Neural progenitor cell (in vitro differentiated cells): ENCODE results near the gene MED28. TPM values are rescaled to one million over a fixed set of nuclear protein-coding genes. Genes with fewer than 3 reads are reported as not detected.

ENCODE experiments used
- DNase-seq: peaks from one replicate; pipeline ENCODE4 v3.0.0-alpha.2; 2016; ENCODE audit warnings: low spot score
- H2AFZ ChIP-seq: fragments of 200-600 bp; sonication (generic); replicated peaks from 2 replicates; pipeline ENCODE4 v1.6.1; 2016; ENCODE audit warnings: antibody characterized with exemption
- H3F3A ChIP-seq: fragments of 200-600 bp; sonication (generic); 2 replicates; pipeline ENCODE4 v1.6.1; 2016; ENCODE audit warnings: antibody characterized with exemption, low read depth
- H3K27ac ChIP-seq: fragments of 200-600 bp; sonication (generic); 2 replicates; pipeline ENCODE4 v1.5.1; 2016; ENCODE audit warnings: mild to moderate bottlenecking
- H3K27me3 ChIP-seq: fragments of 200-600 bp; sonication (generic); 2 replicates; pipeline ENCODE4 v1.6.1; 2016; ENCODE audit warnings: mild to moderate bottlenecking, moderate library complexity
- H3K36me3 ChIP-seq: fragments of 200-600 bp; sonication (generic); 2 replicates; pipeline ENCODE4 v1.5.1; 2016
- H3K4me1 ChIP-seq: fragments of 200-600 bp; sonication (generic); 2 replicates; pipeline ENCODE4 v1.6.1; 2016; ENCODE audit warnings: mixed run types
- H3K4me2 ChIP-seq: fragments of 200-600 bp; sonication (generic); 2 replicates; pipeline ENCODE4 v1.6.1; 2016
- H3K4me3 ChIP-seq: fragments of 200-600 bp; sonication (generic); 2 replicates; pipeline ENCODE4 v1.5.1; 2016
- H3K79me2 ChIP-seq: fragments of 200-600 bp; sonication (generic); 2 replicates; pipeline ENCODE4 v1.6.1; 2016; ENCODE audit warnings: low read depth
- H3K9ac ChIP-seq: fragments of 200-600 bp; sonication (generic); 2 replicates; pipeline ENCODE4 v1.6.1; 2016
- H3K9me3 ChIP-seq: fragments of 200-600 bp; sonication (generic); 2 replicates; pipeline ENCODE4 v1.5.1; 2016; ENCODE audit warnings: low read depth
- H4K20me1 ChIP-seq: fragments of 200-600 bp; sonication (generic); 2 replicates; pipeline ENCODE4 v1.6.1; 2016; ENCODE audit warnings: low read depth
- H3K27ac Mint-ChIP-seq: 3 replicates; pipeline ENCODE4 v1.8.0; 2021; ENCODE audit warnings: mixed read lengths
- H3K27me3 Mint-ChIP-seq: 2 replicates; pipeline ENCODE4 v1.8.0; 2022; ENCODE audit warnings: low read depth, mild to moderate bottlenecking, inconsistent platforms, moderate library complexity, mixed read lengths; ENCODE audit not compliant: insufficient read depth
- H3K36me3 Mint-ChIP-seq: 3 replicates; pipeline ENCODE4 v1.8.0; 2021; ENCODE audit warnings: mixed read lengths
- H3K4me1 Mint-ChIP-seq: 3 replicates; pipeline ENCODE4 v1.8.0; 2021; ENCODE audit warnings: mixed read lengths
- H3K4me3 Mint-ChIP-seq: 3 replicates; pipeline ENCODE4 v1.8.0; 2021; ENCODE audit warnings: mild to moderate bottlenecking, moderate library complexity, mixed read lengths
- H3K9me3 Mint-ChIP-seq: 3 replicates; pipeline ENCODE4 v1.8.0; 2020; ENCODE audit warnings: mixed read lengths
- CTCF ChIP-seq: fragments of 200-600 bp; sonication (generic); IDR thresholded peaks from 2 replicates; pipeline ENCODE4 v1.5.1; 2017; ENCODE audit warnings: antibody characterized with exemption, mild to moderate bottlenecking
- EZH2 ChIP-seq: fragments of 200-600 bp; sonication (generic); IDR thresholded peaks from 2 replicates; pipeline ENCODE4 v1.6.1; 2017; ENCODE audit warnings: antibody characterized with exemption, mild to moderate bottlenecking, moderate library complexity
- EZH2phosphoT487 ChIP-seq: fragments of 200-600 bp; sonication (generic); IDR thresholded peaks from 2 replicates; pipeline ENCODE4 v1.6.1; 2017; ENCODE audit warnings: antibody characterized with exemption
- total RNA-seq: library from RNA; depleted of rRNA; stranded (reverse); fragments of >200 nt; gene quantifications from 2 replicates; pipeline ENCODE4 v1.2.3, GENCODE V29; 2015; ENCODE audit warnings: low replicate concordance

The MED28 gene
- total RNA-seq, 1 donor from 2014 or later, result 45.8 TPM

DNA sequence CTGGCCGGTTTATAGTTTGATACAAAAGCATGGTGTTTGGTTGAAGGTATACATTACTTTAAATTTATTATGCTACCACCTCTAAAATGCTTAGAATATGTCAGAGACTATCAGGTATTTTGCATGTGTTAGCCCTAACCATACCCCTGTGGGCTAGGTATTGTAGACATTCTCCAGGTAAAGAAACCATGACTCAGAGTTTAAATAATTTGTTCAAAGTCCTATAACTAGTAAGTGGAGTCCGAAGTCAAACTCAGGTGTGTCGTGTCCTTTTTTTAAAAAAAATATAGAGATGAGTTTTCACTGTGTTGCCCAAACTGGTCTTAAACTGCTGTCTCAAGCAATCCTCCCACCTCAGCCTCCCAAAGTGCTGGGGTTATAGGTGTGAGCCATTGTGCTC, 25.1 kb upstream of the MED28 start:
- no peak for TF ChIP-seq EZH2
- TF ChIP-seq CTCF, result no peak
- no peak for TF ChIP-seq EZH2phosphoT487
- Histone ChIP-seq H3K27me3 (no peaks in the 10 kb centered on the region), H4K20me1 (no peaks in the 10 kb centered on the region), H3K4me3 (no peak overlapping the region), H3K9me3 (no peaks in the 10 kb centered on the region), H3K4me1 (no peaks in the 10 kb centered on the region), H3K27ac (no peak overlapping the region), H3K4me2 (no peak overlapping the region), H2AFZ (no peak overlapping the region), H3F3A (no peaks in the 10 kb centered on the region), H3K9ac (no peak overlapping the region), H3K79me2 (no peaks in the 10 kb centered on the region), H3K36me3 (peaks cover 9% of the 10 kb centered on the region)
- H3K27me3 Mint-ChIP-seq, result no peaks in the 10 kb centered on the region
- H3K9me3 Mint-ChIP-seq, result no peaks in the 10 kb centered on the region
- no peaks in the 10 kb centered on the region for H3K4me1 Mint-ChIP-seq
- H3K36me3 Mint-ChIP-seq, result peaks cover 17% of the 10 kb centered on the region
- H3K4me3 Mint-ChIP-seq, result no peak overlapping the region
- H3K27ac Mint-ChIP-seq, result no peak overlapping the region
- no peak for DNase-seq

- Mint-ChIP-seq H3K27me3 (no peaks in the 10 kb centered on the region), H3K9me3 (no peaks in the 10 kb centered on the region), H3K27ac (no peak overlapping the region), H3K36me3 (peaks cover 12% of the 10 kb centered on the region), H3K4me1 (no peaks in the 10 kb centered on the region), H3K4me3 (no peak overlapping the region)
- Histone ChIP-seq H3K36me3 (no peaks in the 10 kb centered on the region), H2AFZ (no peak overlapping the region), H3K27ac (no peak overlapping the region), H3K4me2 (no peak overlapping the region), H3K4me1 (no peaks in the 10 kb centered on the region), H3K9ac (no peak overlapping the region), H3K79me2 (no peaks in the 10 kb centered on the region), H3K4me3 (no peak overlapping the region), H4K20me1 (no peaks in the 10 kb centered on the region), H3F3A (no peaks in the 10 kb centered on the region), H3K9me3 (no peaks in the 10 kb centered on the region), H3K27me3 (no peaks in the 10 kb centered on the region)
- TF ChIP-seq CTCF (no peak), EZH2phosphoT487 (no peak), EZH2 (no peak)
- DNase-seq, result no peak
These were observed 18.9 kb upstream of the MED28 start for GRCh38 chr4:17595471-17596005.

DNA sequence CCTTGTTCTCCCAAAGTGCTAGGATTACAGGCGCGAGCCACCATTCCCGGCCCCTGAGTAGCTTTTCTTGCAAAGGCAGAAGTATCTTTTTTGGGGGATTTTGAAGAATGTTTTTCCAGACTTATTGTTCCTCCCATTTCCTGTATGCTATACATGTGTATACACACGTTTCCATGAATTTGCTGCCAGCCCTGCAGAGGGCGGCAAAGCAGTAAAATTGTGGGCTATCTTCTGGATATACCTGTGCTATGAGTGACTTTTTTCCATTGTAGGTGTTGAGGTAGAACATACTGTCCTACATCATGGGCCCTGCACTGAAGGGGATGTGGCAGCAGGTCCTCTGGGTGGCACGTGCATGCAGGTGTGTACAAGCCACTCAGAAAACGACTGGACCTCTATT, 16.9 kb upstream of the MED28 start:
- Histone ChIP-seq H3K27me3 (no peaks in the 10 kb centered on the region), H3K36me3 (peaks cover 2% of the 10 kb centered on the region), H3K9me3 (no peaks in the 10 kb centered on the region), H4K20me1 (no peaks in the 10 kb centered on the region), H3K4me3 (no peak overlapping the region), H3F3A (no peaks in the 10 kb centered on the region), H3K9ac (no peak overlapping the region), H3K4me2 (no peak overlapping the region), H3K27ac (no peak overlapping the region), H3K79me2 (no peaks in the 10 kb centered on the region), H3K4me1 (no peaks in the 10 kb centered on the region), H2AFZ (no peak overlapping the region)
- H3K36me3 Mint-ChIP-seq, result peaks cover 9% of the 10 kb centered on the region
- TF ChIP-seq EZH2phosphoT487, result no peak
- TF ChIP-seq CTCF, result peak; percentile 50
- H3K4me1 Mint-ChIP-seq, result no peaks in the 10 kb centered on the region
- H3K27me3 Mint-ChIP-seq, result no peaks in the 10 kb centered on the region
- no peak overlapping the region for H3K4me3 Mint-ChIP-seq
- no peak overlapping the region for H3K27ac Mint-ChIP-seq
- no peak for DNase-seq
- no peaks in the 10 kb centered on the region for H3K9me3 Mint-ChIP-seq
